ENCODE measurements around the gene FOXA2.

FOXA2 gene

GRCh38 chr20:22544462-22544861 is 39.9 kb downstream of the FOXA2 start:
- in situ Hi-C loops (cut with HindIII; ENCODE audit: low sequenced_read_pairs), result no loop called here

GRCh38 chr20:22542427-22542826 is 41.9 kb downstream of the FOXA2 start:
- in situ Hi-C loops (cut with HindIII; ENCODE audit: low sequenced_read_pairs), result no loop called here

- in situ Hi-C loops (cut with HindIII; ENCODE audit: low sequenced_read_pairs), result no loop called here
Observed at GRCh38 chr20:22540832-22541231, 43.5 kb downstream of the FOXA2 start.

- in situ Hi-C loops (cut with HindIII; ENCODE audit: low sequenced_read_pairs), result no loop called here
Observed at GRCh38 chr20:22536956-22537756, 47.2 kb downstream of the FOXA2 start.

- in situ Hi-C loops (cut with HindIII; ENCODE audit: low sequenced_read_pairs), result no loop called here
Observed at GRCh38 chr20:22536141-22536828, 48.1 kb downstream of the FOXA2 start.

- in situ Hi-C loops (cut with HindIII; ENCODE audit: low sequenced_read_pairs), result no loop called here
Observed at GRCh38 chr20:22535483-22535882, 48.9 kb downstream of the FOXA2 start.

- in situ Hi-C loops (cut with HindIII; ENCODE audit: low sequenced_read_pairs), result no loop called here
Observed at GRCh38 chr20:22533823-22534751, 50.3 kb downstream of the FOXA2 start.

- in situ Hi-C loops (cut with HindIII; ENCODE audit: low sequenced_read_pairs), result no loop called here
Observed at GRCh38 chr20:22532598-22532997, 51.8 kb downstream of the FOXA2 start.

GRCh38 chr20:22531756-22532155 is 52.6 kb downstream of the FOXA2 start:
- in situ Hi-C loops (cut with HindIII; ENCODE audit: low sequenced_read_pairs), result no loop called here

GRCh38 chr20:22531056-22531615 is 53.2 kb downstream of the FOXA2 start:
- in situ Hi-C loops (cut with HindIII; ENCODE audit: low sequenced_read_pairs), result no loop called here
